Sigmoid colon (tissue), 7 donors: ENCODE data around the gene MRPL55. TPM values are rescaled to one million over a fixed set of nuclear protein-coding genes. Genes with fewer than 3 reads are reported as not detected.

Experiments
- DNase-seq: peaks from one replicate; pipeline ENCODE4 v3.0.0-alpha.2; 2019
- H3K27ac ChIP-seq, 4 donors: fragments of 200-600 bp; sonication (generic); one replicate each; pipeline ENCODE4 v1.5.1; 2016 to 2019; ENCODE audit warnings: mild to moderate bottlenecking in 1 of 4
- H3K27me3 ChIP-seq, 3 donors: fragments of 200-600 bp; sonication (generic); one replicate each; pipeline ENCODE4 v1.5.1; 2019; ENCODE audit warnings: mild to moderate bottlenecking in 1 of 3
- H3K36me3 ChIP-seq, 4 donors: fragments of 200-600 bp; sonication (generic); one replicate each; pipeline ENCODE4 v1.5.1; 2016 to 2019
- H3K4me1 ChIP-seq, 4 donors: fragments of 200-600 bp; sonication (generic); one replicate each; pipeline ENCODE4 v1.5.1; 2017 to 2019
- H3K4me3 ChIP-seq, 4 donors: fragments of 200-600 bp; sonication (generic); one replicate each; pipeline ENCODE4 v1.5.1; 2017 to 2019; ENCODE audit warnings: mild to moderate bottlenecking in 2 of 4, moderate library complexity in 1 of 4
- H3K9me3 ChIP-seq, 4 donors: fragments of 200-600 bp in 3 of 4; sonication (generic) in 3 of 4; one replicate each; pipeline versions ENCODE4 v1.5.1 to v1.6.1; 2013 to 2019
- EP300 ChIP-seq, 4 donors: sonication (generic); formaldehyde crosslinking; IDR thresholded peaks; one replicate each; pipeline ENCODE4 v1.6.1; 2017; ENCODE audit warnings: antibody characterized with exemption in 4 of 4
- POLR2A ChIP-seq, 2 donors: fragments of 450-650 bp; IDR thresholded peaks; one replicate each; pipeline ENCODE4 v1.6.1; 2016; ENCODE audit warnings: antibody characterized with exemption in 2 of 2, mild to moderate bottlenecking in 2 of 2, moderate library complexity in 2 of 2
- POLR2AphosphoS5 ChIP-seq, 4 donors: sonication (generic); formaldehyde crosslinking; IDR thresholded peaks; one replicate each; pipeline ENCODE4 v1.6.1; 2017; ENCODE audit warnings: antibody characterized with exemption in 4 of 4
- WGBS, 2 donors: extraction: QIAGEN DNeasy Blood & Tissue Kit; methylation state at CpG; one replicate each; pipeline ENCODE4 v1.1.7; 2013; 5-methylcytosine and 5-hydroxymethylcytosine counted together
- intact Hi-C: fragments of 100-400 bp; cut with DNase I; formaldehyde crosslinking; loops from one replicate; pipeline ENCODE4 v1.15.1; 2023
- polyA plus RNA-seq, 3 donors: library from polyadenylated mRNA; stranded (reverse); fragments of 200-250 nt; gene quantifications; one replicate each; pipeline ENCODE4 v1.2.3, GENCODE V29; 2013
- total RNA-seq, 4 donors: library from RNA; depleted of rRNA; stranded (reverse); fragments of >200 nt; gene quantifications; one replicate each; pipeline ENCODE4 v1.1.0, GENCODE V29; 2016
- TF ChIP-seq, protein P1 (sequence below), 4 experiments: fragments of 450-650 bp in 3 of 4; fragments of 200-600 bp in 1 of 4; IDR thresholded peaks; one replicate each; pipeline ENCODE4 v1.5.1; 2016 to 2019; ENCODE audit warnings: antibody characterized with exemption in 4 of 4, mild to moderate bottlenecking in 3 of 4, moderate library complexity in 2 of 4
- donor health status: healthy with polysubstance abuse.
- donor health status: Bipolar disorder and iron deficiency.
- donor health status: healthy.

Gene MRPL55
- total and polyA plus RNA-seq, 7 donors = 53.5 to 90.6 (median 77.4) TPM

DNA sequence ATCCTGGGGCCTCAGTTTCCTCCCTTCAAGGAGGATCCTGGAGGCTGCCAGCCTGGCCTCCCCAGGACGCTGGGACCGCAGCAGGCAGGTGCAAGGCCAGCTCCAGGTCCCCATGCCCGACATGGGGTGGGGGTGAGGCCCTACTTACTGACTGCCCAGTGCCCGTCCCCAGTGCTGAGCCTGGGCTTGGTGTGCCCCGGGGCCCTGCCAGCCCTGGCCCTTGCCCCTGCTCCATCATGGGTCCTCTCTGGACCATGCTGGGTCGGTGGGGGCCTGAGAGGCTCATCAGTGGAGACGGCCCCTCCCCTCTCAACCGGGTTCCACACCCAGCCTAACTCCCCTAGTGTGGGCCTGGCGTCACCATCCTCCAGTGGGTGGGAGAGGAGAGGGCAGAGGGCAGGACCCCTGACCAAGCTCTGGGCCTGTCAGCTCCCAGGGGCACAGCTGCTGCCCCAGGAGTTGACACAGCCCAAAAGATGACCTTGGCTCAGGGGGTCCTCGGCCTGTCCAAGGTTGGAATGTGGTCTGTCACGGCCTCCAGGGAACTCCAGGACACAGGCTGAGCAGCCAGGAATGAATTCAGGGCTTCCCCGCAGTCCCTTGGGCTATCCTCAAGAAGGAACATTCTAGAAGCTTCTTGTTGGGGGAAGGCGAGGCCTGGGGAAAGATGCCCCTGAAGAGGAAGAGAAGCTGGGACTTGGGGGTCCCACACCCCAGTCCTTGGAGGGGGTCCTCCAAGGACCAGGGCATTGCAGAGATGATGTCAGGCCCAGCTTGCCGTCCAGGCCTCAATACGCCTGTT, 44.2 kb downstream of the MRPL55 start:
- DNase-seq = peak; percentile 58
- Histone ChIP-seq H3K27ac (no peak overlapping the region), H3K9me3 (no peaks in the 10 kb centered on the region), H3K27me3 (peaks cover 23 to 94% (median 77%) of the 10 kb centered on the region in 3 donors), H3K4me1 (peaks cover 0 to 12% (median 9%) of the 10 kb centered on the region in 4 donors), H3K4me3 (no peak overlapping the region), H3K36me3 (no peaks in the 10 kb centered on the region)
- intact Hi-C loops = no loop called here
- 80% methylated on average over 15 of the region's 15 CpGs for WGBS, 2 donors
- TF ChIP-seq, protein P1, sequence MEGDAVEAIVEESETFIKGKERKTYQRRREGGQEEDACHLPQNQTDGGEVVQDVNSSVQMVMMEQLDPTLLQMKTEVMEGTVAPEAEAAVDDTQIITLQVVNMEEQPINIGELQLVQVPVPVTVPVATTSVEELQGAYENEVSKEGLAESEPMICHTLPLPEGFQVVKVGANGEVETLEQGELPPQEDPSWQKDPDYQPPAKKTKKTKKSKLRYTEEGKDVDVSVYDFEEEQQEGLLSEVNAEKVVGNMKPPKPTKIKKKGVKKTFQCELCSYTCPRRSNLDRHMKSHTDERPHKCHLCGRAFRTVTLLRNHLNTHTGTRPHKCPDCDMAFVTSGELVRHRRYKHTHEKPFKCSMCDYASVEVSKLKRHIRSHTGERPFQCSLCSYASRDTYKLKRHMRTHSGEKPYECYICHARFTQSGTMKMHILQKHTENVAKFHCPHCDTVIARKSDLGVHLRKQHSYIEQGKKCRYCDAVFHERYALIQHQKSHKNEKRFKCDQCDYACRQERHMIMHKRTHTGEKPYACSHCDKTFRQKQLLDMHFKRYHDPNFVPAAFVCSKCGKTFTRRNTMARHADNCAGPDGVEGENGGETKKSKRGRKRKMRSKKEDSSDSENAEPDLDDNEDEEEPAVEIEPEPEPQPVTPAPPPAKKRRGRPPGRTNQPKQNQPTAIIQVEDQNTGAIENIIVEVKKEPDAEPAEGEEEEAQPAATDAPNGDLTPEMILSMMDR (IDR thresholded peaks at IDR 0.05) = no peak
- TF ChIP-seq EP300 (IDR thresholded peaks at IDR 0.05) = no peak
- no peak for TF ChIP-seq POLR2AphosphoS5 (IDR thresholded peaks at IDR 0.05)

DNA sequence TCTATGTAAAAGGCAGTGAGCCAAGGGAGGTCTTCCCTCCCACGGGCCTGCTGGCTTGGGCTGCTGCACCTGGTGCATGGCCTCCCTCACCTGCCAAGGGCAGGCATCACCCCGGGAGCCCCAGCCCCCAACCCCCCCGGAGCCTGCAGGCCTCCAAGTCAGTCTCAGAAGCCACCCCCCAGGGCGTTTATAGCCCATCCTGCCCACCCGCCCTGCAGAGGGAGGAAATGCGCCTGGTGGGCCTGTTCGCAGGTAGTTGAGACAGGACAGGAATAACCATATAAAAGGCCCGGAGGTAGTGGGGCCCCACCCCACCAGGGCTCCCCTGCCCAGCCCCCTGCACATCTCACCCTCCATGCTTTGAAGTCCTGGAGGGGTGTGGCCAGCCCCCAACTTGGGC, 44.8 kb downstream of the MRPL55 start:
- Histone ChIP-seq H3K4me1 (peaks cover 0 to 19% (median 15%) of the 10 kb centered on the region in 4 donors), H3K27me3 (peaks cover 30 to 97% (median 84%) of the 10 kb centered on the region in 3 donors), H3K36me3 (no peaks in the 10 kb centered on the region), H3K9me3 (no peaks in the 10 kb centered on the region), H3K27ac (no peak overlapping the region), H3K4me3 (no peak overlapping the region)
- DNase-seq = peak; percentile 62
- 63 to 70% methylated on average over 8 of the region's 8 CpGs for WGBS, 2 donors
- intact Hi-C loops = no loop called here
- no peak for TF ChIP-seq POLR2A (IDR thresholded peaks at IDR 0.05)
- no peak for TF ChIP-seq POLR2AphosphoS5 (IDR thresholded peaks at IDR 0.05)
- TF ChIP-seq, protein P1 (IDR thresholded peaks at IDR 0.05) = no peak
- TF ChIP-seq EP300 (IDR thresholded peaks at IDR 0.05) = no peak

DNA sequence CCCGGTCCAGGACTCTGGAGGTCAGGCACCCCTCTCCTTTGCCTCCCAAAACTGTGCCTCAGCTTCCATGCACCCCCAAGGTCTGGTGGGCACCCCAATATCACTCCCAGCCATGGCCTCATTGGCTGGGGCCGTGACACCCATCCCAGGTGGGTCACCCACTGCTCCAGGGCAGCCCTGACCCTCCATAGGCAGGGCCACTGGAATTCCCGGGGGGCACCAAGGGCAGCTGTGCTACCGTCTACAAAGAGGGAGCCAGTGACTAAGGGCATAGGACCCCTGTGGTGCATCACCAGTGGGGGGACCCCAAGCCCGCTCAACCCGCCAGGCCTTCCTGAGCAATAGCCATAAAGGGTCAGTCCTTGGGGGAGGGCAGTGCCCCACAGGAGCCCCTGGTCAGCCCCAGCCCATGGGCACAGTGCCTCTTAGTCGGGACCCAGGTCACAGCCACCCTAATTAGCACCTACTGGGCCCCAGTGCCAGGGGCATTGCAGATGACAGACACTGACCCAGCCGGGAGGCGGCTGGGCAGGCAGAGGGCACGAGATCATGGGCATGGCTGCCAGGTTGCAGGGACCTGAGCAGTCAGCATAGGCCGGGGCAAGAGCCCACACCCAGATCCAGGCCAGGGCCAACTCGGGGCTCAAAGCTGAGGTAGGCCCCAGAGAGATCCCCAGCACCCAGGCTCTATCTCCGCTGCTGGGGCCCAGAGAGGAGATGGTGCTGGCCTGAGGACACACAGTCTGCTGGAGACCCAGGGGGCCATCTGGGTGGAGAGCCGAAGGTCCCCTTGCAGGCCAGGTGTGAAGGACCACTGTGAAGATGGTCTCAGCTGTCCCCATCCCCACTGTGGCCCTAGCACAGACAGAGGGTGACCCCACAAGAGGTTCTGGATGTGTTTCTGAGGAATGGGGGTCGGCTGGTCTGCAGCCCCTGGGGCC, 45.6 kb downstream of the MRPL55 start:
- H3K27ac ChIP-seq = no peak overlapping the region
- no peak for TF ChIP-seq EP300 (IDR thresholded peaks at IDR 0.05)
- no peak for TF ChIP-seq POLR2AphosphoS5 (IDR thresholded peaks at IDR 0.05)
- TF ChIP-seq, protein P1 (IDR thresholded peaks at IDR 0.05) = no peak
- no peak for TF ChIP-seq POLR2A (IDR thresholded peaks at IDR 0.05)
- 86 to 89% methylated on average over 15 of the region's 15 CpGs for WGBS, 2 donors
- no peak overlapping the region for H3K4me3 ChIP-seq
- no peaks in the 10 kb centered on the region for H3K9me3 ChIP-seq
- no peaks in the 10 kb centered on the region for H3K36me3 ChIP-seq
- intact Hi-C loops = no loop called here
- H3K4me1 ChIP-seq = peaks cover 0 to 22% (median 16%) of the 10 kb centered on the region in 4 donors
- peak; percentile 53 for DNase-seq
- peaks cover 36 to 99% (median 92%) of the 10 kb centered on the region in 3 donors for H3K27me3 ChIP-seq

DNA sequence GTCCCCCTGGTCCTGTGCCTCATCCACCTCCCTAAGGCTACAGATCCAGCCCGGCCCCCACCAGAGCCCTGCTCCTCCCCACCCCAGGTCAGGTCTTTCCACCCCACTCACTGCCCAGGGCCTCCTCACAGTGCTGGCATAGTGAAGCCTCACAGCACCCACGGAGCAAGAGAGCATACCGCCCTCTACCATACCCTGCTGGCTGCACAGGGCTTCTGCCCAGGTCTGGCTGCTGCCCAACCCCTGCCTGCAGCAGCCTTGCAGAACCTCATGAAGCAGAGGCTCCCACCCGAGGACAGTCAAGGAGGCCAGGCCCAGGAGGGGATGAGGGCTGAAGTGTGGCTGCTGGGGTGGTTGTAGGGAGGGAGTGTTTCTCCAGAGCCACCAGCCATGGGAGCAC, 46.3 kb downstream of the MRPL55 start:
- no peak overlapping the region for H3K4me3 ChIP-seq
- peaks cover 0 to 22% (median 16%) of the 10 kb centered on the region in 4 donors for H3K4me1 ChIP-seq
- no peaks in the 10 kb centered on the region for H3K9me3 ChIP-seq
- WGBS, 2 donors = 61 to 71% methylated on average over 4 of the region's 4 CpGs
- H3K27ac ChIP-seq = no peak overlapping the region
- no peaks in the 10 kb centered on the region for H3K36me3 ChIP-seq
- intact Hi-C loops = no loop called here
- TF ChIP-seq POLR2AphosphoS5 (IDR thresholded peaks at IDR 0.05) (no peak), POLR2A (IDR thresholded peaks at IDR 0.05) (no peak)
- H3K27me3 ChIP-seq = peaks cover 40 to 100% (median 97%) of the 10 kb centered on the region in 3 donors
- peak; percentile 49 for DNase-seq
